GM10266 (cell line): ENCODE results near the gene SLC14A1.
"Not testable (repeated sequence)": the region's sequence is repeated elsewhere in the genome, so short reads cannot be mapped to it uniquely, and the experiment has no call there.

Experiments
- DNase-seq: peaks from one replicate; pipeline ENCODE4 v3.0.0; 2012; ENCODE audit errors: extremely low spot score
- CTCF ChIP-seq: IDR thresholded peaks from 2 replicates; pipeline ENCODE4 v1.5.1; 2012; ENCODE audit warnings: mild to moderate bottlenecking, low read depth; ENCODE audit not compliant: control insufficient read depth, insufficient read depth; ENCODE audit errors: missing control alignments

The SLC14A1 gene

GRCh38 chr18:45753286-45753685 is 29.3 kb downstream of the SLC14A1 start:
- no peak for TF ChIP-seq CTCF

GRCh38 chr18:45755934-45756333 is 32.0 kb downstream of the SLC14A1 start:
- no peak for DNase-seq
- TF ChIP-seq CTCF: no peak

More at GRCh38 chr18:45753286-45753685, 29.3 kb downstream of the SLC14A1 start:
- no peak for DNase-seq

- no peak for TF ChIP-seq CTCF
- DNase-seq: no peak
These were observed 33.0 kb downstream of the SLC14A1 start for GRCh38 chr18:45757005-45757404.

- DNase-seq: not testable (repeated sequence)
These were observed 33.7 kb downstream of the SLC14A1 start for GRCh38 chr18:45757644-45758043.

GRCh38 chr18:45760462-45761036 is 36.6 kb downstream of the SLC14A1 start:
- TF ChIP-seq CTCF: no peak
- DNase-seq: no peak

GRCh38 chr18:45761512-45762114 is 37.6 kb downstream of the SLC14A1 start:
- no peak for DNase-seq
- TF ChIP-seq CTCF: no peak

GRCh38 chr18:45764000-45764686 is 40.2 kb downstream of the SLC14A1 start:
- no peak for DNase-seq
- TF ChIP-seq CTCF: no peak
